Raji (cell line): ENCODE results near the gene CMTR1.

Experiments
- POLR2A ChIP-seq: IDR thresholded peaks from 2 replicates; pipeline ENCODE4 v1.6.1; 2011; ENCODE audit warnings: low read depth, low read length, control low read depth; ENCODE audit not compliant: insufficient read depth

The CMTR1 gene

DNA sequence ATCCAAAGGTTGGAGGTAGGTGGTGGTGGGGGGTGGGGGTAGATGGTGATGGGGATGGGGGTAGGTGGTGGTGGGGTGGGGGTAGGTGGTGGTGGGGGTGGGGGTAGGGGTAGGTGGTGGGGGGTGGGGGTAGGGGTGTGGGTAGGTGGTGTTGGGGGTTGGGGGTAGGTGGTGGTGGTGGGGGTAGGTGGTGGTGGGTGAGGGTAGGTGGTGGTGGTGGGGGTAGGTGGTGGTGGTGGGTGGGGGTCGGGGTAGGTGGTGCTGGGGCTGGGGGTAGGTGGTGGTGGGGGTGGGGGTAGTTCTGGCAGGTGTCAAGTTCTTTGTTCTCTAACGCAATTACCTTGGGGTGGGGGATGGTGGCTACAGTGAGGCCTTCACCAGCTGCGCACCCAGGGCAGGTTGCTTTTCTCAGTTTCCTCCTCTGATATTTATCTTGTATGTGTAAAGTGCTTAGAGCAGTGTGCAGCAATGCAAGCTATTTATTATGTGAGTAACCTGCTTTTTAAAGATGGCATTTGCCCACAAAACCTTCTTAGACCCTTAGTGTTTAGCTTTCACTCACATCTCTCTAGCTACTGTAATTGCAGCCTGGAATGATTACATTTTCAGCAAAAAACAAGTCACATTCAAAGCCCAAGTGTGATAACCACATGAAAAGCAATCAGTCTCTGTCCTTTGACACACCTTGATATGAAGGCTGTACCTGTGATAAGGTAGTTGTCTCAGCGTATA, 74.8 kb downstream of the CMTR1 start:
- TF ChIP-seq POLR2A, result no peak

DNA sequence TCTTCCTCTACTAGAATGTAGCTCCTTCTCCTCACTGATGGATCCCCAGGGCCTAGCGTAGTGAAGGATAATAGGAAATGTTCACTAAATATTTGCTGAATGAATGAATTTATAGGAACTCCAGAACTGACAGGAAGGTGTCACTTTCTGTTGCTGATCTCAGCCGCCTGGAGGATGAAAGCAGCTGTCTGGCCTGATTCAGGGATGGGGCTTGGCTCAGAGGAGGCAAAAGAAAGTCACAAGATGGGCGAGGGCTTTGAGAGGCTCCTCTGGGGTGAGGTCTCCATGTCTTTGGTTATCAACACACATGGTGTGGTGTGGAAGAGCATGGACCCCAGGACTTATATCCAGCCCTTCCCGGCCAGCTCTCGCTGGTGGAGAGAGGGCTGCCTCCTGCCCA, 78.2 kb downstream of the CMTR1 start:
- TF ChIP-seq POLR2A, result no peak

DNA sequence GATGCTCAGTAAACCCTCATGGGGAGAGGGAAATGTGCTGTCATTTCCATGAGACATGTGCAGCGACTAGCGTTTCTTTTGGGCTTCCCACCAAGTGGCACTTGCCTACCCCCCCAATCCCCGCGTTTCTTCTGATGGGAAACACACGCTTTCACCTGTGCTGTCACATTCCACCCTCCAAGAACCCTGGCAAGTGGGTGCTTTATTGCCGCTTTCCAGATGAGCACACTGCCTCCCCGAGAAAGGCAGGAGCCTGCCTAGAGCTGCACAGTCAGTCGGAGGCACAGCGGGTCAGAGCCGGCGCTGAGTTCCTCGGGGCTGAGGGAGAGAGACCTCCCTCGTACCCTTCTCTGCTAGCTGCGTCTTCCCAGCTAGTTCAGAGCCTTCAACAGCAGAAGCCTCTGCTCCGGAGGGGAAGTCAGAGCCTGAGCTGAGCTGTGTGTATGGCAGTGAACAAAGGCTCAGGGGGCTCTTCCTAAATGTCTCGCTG, 78.9 kb downstream of the CMTR1 start:
- no peak for TF ChIP-seq POLR2A

GRCh38 chr6:37512400-37513011, 79.5 kb downstream of the CMTR1 start:
- TF ChIP-seq POLR2A, result no peak

DNA sequence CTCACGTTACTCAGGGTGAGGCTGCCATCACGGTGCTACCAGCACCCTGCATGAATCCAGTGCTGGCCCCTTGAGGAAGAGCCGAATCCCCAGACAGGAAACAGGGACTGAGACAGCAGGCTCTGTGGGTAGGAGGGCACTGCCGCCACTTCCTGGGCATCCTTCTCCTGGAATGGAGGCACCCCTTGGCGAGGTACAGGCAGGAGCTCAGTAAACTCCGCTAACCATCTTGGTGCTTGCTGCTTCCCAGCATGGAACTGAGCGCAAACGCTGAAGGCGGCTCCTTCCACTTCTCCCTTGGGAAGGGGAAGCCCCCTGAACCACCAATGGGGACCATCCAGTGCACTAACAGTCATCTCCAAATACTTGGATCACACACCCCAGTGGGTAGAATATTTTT, 80.1 kb downstream of the CMTR1 start:
- TF ChIP-seq POLR2A, result no peak

DNA sequence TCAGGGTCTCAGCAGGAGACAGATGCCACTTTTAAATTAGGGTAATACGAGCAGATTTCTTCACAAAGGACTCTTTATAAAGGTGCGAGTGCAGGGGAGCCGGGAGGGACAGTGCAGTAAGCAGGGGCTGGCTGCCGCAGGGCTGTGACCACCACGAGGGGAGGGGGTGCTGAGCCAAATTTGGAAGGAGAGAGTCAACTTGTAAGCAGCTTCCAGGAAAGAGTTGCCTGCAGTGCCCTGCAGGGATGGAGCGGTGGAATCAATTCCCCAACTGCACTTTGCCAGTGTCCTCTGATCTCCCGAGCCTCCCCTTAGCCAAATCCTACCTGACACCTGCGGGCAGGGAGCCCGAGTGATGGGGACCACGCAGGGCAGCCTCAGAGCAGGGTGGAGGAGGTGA, 80.6 kb downstream of the CMTR1 start:
- no peak for TF ChIP-seq POLR2A

- TF ChIP-seq POLR2A, result no peak
Observed at GRCh38 chr6:37514321-37514771, 81.3 kb downstream of the CMTR1 start.

DNA sequence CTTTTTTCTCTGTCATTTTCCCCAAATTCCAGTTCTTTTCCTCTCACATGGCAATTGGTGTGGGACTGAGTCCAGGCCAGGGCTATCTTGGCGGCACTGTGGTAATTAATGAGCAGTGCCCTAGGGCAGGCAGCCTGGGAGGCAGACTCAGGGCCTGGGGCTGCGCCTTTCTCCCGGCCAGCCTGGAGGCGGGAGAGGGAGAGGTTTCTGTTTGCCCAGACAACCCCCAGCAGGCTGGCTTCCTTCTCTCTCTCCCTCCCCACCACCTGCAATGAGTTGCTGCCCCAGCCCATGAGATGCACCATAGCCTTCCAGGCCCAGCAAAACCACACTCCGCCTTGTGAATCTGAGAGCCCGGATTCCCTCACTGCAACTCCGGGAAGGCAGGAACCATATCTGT, 81.8 kb downstream of the CMTR1 start:
- TF ChIP-seq POLR2A, result no peak

- TF ChIP-seq POLR2A, result no peak
Observed at GRCh38 chr6:37515712-37516075, 82.7 kb downstream of the CMTR1 start.

DNA sequence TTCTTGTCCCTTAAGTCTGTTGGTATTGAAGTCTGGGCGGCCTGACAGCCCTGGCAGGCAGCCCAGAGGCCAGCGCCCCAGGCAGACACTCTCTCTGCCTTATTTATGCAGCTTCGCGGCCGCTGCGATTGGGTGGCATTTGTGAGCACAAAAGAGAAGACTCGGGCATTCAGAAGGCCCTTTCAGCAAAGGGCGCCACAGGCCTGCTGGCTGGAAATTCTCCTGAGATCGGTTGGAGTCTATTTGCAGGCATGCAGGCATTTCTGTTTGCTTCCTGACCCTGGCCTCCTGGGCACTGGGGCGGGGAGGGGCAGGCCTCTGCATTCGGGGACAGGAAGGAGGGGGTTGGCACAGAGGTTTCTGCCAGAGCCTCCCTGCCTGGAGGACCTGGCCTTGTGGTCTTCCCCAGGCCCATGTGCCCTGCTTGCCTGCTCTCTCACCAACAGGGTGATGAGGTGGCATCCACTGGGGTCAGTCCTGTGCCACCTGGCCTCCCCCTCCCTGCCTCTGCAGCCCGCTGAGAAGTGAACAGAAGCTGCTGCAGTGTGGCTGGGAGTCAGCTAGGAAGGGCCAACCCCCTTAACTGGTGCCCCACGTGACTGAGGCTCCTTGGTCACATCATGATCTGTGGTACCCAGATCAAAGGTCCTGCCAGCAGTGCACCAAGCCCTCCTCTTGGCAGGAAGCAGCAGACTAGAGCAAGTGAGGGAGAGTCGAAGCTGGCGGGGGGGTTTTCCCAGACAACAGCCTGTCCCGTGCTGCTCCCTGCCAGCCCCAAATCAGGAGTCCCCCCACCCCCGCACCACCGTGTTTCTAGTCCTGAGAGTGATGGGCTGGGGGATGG, 83.3 kb downstream of the CMTR1 start:
- 0 out of 2 replicates have a peak, but pooled peaks have one; percentile 30 for TF ChIP-seq POLR2A

DNA sequence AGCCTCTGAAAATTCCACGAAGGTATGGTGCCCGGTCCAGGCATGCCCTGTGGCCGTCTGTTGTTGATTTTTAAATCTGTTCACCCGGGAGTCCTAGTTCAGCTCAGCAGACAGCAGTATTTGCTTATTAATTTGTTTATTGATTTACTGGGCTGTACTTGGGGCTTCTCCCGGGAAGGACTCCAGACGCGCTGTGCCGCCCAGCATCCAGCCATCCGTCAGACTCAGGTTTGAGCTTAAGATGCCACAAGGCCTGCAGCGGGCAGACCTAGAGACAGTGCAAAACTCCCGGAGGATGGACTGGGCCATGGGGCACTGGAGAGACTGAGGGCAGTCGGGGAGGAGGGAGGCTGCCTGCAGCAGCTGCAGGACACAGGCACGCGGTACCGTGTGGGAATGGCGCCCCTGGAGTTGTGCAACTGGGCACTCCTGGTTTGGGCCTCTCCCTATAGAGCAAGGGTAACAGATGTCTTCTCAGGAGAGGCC, 83.9 kb downstream of the CMTR1 start:
- no peak for TF ChIP-seq POLR2A

DNA sequence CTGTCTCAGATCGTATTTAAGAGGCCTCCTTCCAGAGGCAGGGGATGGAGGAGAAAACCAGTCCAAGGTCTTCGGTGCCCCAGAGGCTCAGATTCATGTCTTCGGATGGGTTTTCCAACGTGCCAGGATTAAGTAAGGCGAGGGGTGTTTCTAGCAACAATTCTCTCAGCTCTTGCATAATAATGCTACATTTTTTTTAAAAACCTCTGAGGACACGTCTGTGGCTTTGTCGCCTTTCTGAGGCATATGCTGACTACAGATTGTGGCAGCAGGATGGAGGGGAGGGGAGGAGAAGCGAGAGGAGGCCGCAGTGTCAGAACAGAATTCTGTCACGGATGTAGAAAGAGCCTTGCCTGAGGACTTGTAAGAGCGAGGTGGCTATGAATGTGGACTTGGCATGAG, 84.4 kb downstream of the CMTR1 start:
- TF ChIP-seq POLR2A, result no peak

GRCh38 chr6:37518116-37518515, 85.1 kb downstream of the CMTR1 start:
- no peak for TF ChIP-seq POLR2A

DNA sequence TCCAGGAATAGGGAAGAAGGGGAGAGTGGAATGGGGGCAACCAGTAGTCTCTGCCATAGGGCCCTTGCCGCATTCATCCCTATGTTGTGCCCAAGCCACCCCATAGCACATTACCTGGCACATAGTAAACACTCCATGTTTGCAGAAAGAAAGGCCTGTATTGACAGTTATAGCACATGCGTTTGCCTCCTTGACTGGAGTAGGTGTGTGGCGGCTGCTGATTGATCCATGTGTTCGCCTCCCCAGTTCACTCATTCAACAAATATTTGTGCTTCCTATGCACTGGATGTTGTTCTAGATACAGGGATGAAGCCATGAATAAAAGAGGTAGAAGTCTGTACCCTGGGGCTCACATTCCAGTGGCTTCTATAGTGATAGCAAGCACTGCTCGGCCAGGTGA, 86.4 kb downstream of the CMTR1 start:
- no peak for TF ChIP-seq POLR2A

DNA sequence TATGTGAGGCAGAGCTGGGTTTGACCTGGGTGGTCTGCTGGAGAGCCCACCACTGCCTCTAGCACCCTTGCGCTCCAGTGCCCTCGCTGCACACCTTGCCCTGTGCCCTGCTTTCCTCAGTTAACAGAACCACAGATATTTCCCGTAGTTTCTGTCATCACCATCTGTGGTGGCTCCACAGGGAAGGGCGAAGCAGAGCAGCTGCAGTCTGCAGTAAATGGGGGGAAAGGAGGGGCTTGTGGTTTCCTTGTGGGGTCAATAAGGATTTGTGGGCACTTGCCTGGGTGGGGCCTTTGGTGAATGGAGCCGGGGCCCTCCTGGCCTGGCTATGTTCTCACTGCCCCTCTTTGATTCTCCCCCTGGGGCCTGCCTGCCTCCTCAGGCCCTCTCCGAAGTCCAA, 87.9 kb downstream of the CMTR1 start:
- TF ChIP-seq POLR2A, result no peak
